K562 (cell line): ENCODE measurements around the gene TMEM116. TPM values are rescaled to one million over a fixed set of nuclear protein-coding genes. Genes with fewer than 3 reads are reported as not detected.

Source experiments
- ATAC-seq: fragments of 200-7000 bp; cut with Tn5 transposase; 3 replicates; pipeline ENCODE4 v1.9.1; 2020; ENCODE audit warnings: moderate library complexity
- BruUV-seq: library from RNA; stranded (reverse); fragments of 400-500 nt; replicated peaks from 2 replicates; lab custom pipeline; 2021; lab: Mats Ljungman, UMichigan
- CTCF ChIA-PET: fragments of 300-600 bp; formaldehyde crosslinking; extraction: SDS; loops from one replicate; lab custom pipeline; 2021; ENCODE audit warnings: low intra/inter-chr PET ratio; lab: Yijun Ruan, JAX
- POLR2A ChIA-PET: fragments of 300-600, 350-650 bp; sonication (Branson Sonifier 250); formaldehyde crosslinking; extraction: SDS; loops from one replicate; lab custom pipeline; 2021; ENCODE audit warnings: antibody characterized with exemption, inconsistent platforms; lab: Yijun Ruan, JAX
- DNase-seq, 4 experiments: peaks; one replicate each; pipeline versions ENCODE4 v3.0.0 to v3.0.0-alpha.2; 2011 to 2018; ENCODE audit warnings: low spot score in 3 of 4, mixed read lengths in 3 of 4; ENCODE audit errors: extremely low read depth in 1 of 4
- FAIRE-seq: peaks from 2 replicates; lab custom pipeline; 2011; peaks lifted over from hg19 to GRCh38; lab: Jason Lieb, UNC
- H2AFZ ChIP-seq: 2 replicates; pipeline ENCODE4 v1.6.0; 2011; ENCODE audit warnings: low read depth, low read length, control low read depth, inconsistent platforms
- H3K27ac ChIP-seq: fragments of 200-600 bp; 3 replicates; pipeline ENCODE4 v1.8.0; 2011; ENCODE audit warnings: low read depth, mild to moderate bottlenecking, control low read depth, inconsistent platforms, low read length, moderate library complexity, mixed read lengths; ENCODE audit errors: extremely low read depth
- H3K27me3 ChIP-seq, 2 experiments: fragments of 300-600 bp in 1 of 2; 2 replicates in 1 of 2; 3 replicates in 1 of 2; pipeline versions ENCODE4 v1.6.0 to v1.8.0; 2011; ENCODE audit warnings: inconsistent platforms in 2 of 2, low read length in 2 of 2, mild to moderate bottlenecking in 1 of 2, mixed read lengths in 1 of 2, moderate library complexity in 1 of 2; ENCODE audit not compliant: control insufficient read depth in 2 of 2, insufficient read depth in 2 of 2
- H3K36me3 ChIP-seq: fragments of 300-600 bp; 3 replicates; pipeline ENCODE4 v1.8.0; 2011; ENCODE audit warnings: mild to moderate bottlenecking, low read length, inconsistent platforms; ENCODE audit not compliant: control insufficient read depth, insufficient read depth
- H3K4me1 ChIP-seq, 2 experiments: fragments of 200-600 bp in 1 of 2; replicated peaks in 1 of 2; 2 replicates in 1 of 2; 3 replicates in 1 of 2; pipeline versions ENCODE4 v1.5.1 to v1.8.0; 2011; ENCODE audit warnings: inconsistent platforms in 2 of 2, low read length in 2 of 2, mild to moderate bottlenecking in 1 of 2, mixed read lengths in 1 of 2, moderate library complexity in 1 of 2; ENCODE audit not compliant: control insufficient read depth in 2 of 2, insufficient read depth in 2 of 2
- H3K4me2 ChIP-seq: 2 replicates; pipeline ENCODE4 v1.6.1; 2011; ENCODE audit warnings: low read length, control low read depth, inconsistent platforms, mixed read lengths; ENCODE audit not compliant: insufficient read depth
- H3K4me3 ChIP-seq: fragments of 200-600 bp; sonication (generic), shearing (Covaris generic); 2 replicates; pipeline ENCODE4 v1.5.1; 2016; ENCODE audit warnings: control low read depth, inconsistent platforms
- H3K79me2 ChIP-seq: fragments of 200-600 bp; 3 replicates; pipeline ENCODE4 v1.8.0; 2011; ENCODE audit warnings: low read length, inconsistent platforms; ENCODE audit not compliant: control insufficient read depth, insufficient read depth
- H3K9ac ChIP-seq, 2 experiments: 2 replicates each; pipeline versions ENCODE4 v1.6.0 to v1.6.1; 2011; ENCODE audit warnings: low read depth in 2 of 2, low read length in 2 of 2, control low read depth in 1 of 2, inconsistent platforms in 1 of 2, mild to moderate bottlenecking in 1 of 2, mixed read lengths in 1 of 2; ENCODE audit not compliant: insufficient read depth in 1 of 2
- H3K9me1 ChIP-seq: one replicate; pipeline ENCODE4 v1.6.0; 2011; ENCODE audit warnings: inconsistent platforms, mild to moderate bottlenecking, low read length, moderate library complexity; ENCODE audit not compliant: control insufficient read depth, insufficient read depth
- H3K9me3 ChIP-seq: replicated peaks from 2 replicates; pipeline ENCODE4 v1.5.1; 2011; ENCODE audit warnings: low read depth, low read length, inconsistent platforms; ENCODE audit not compliant: control insufficient read depth, insufficient read depth
- H4K20me1 ChIP-seq: replicated peaks from 2 replicates; pipeline ENCODE4 v1.6.1; 2011; ENCODE audit warnings: low read length, inconsistent platforms, mixed read lengths; ENCODE audit not compliant: control insufficient read depth, insufficient read depth
- BACH1 ChIP-seq: fragments of 200-800 bp; sonication (Bioruptor generic); IDR thresholded peaks from 2 replicates; pipeline ENCODE4 v1.6.1; 2016; ENCODE audit warnings: missing genetic modification characterization, missing compliant biosample characterization
- DEAF1 ChIP-seq: fragments of 450-650 bp; formaldehyde crosslinking; IDR thresholded peaks from 2 replicates; pipeline ENCODE4 v1.4.0; 2020; ENCODE audit warnings: mild to moderate bottlenecking, moderate library complexity
- NFIX ChIP-seq: fragments of 250-450 bp; sonication (Bioruptor Pico); IDR thresholded peaks from 2 replicates; pipeline ENCODE4 v1.4.0; 2020; ENCODE audit warnings: low read depth, mild to moderate bottlenecking, moderate library complexity
- PHF20 ChIP-seq: fragments of 450-650 bp; IDR thresholded peaks from 2 replicates; pipeline ENCODE4 v1.6.1; 2018; ENCODE audit not compliant: partially characterized antibody
- POLR2B ChIP-seq: fragments of 450-650 bp; IDR thresholded peaks from 2 replicates; pipeline ENCODE4 v1.6.1; 2018; ENCODE audit warnings: low read depth; ENCODE audit not compliant: partially characterized antibody
- PPARD ChIP-seq: fragments of 250-450 bp; sonication (Bioruptor Pico); IDR thresholded peaks from 2 replicates; pipeline ENCODE4 v1.8.0; 2022; ENCODE audit warnings: inconsistent platforms, mild to moderate bottlenecking, moderate library complexity
- SREBF1 ChIP-seq: fragments of 150-350 bp; IDR thresholded peaks from 2 replicates; pipeline ENCODE4 v1.6.1; 2014; ENCODE audit warnings: antibody characterized with exemption, low read depth, low read length, borderline replicate concordance
- ZNF277 ChIP-seq: fragments of 250-450 bp; sonication (Bioruptor Pico); IDR thresholded peaks from 2 replicates; pipeline ENCODE4 v1.8.0; 2022; ENCODE audit warnings: inconsistent platforms, mild to moderate bottlenecking, moderate library complexity, borderline replicate concordance
- ZNF766 ChIP-seq: fragments of 200-800 bp; sonication (Bioruptor generic); conservative IDR thresholded peaks from 2 replicates; pipeline ENCODE4 v1.6.1; 2016; ENCODE audit warnings: missing genetic modification characterization, missing compliant biosample characterization
- WGBS: fragments of 100-300 bp; shearing (Covaris generic); methylation state at CpG from one replicate; pipeline ENCODE4 v1.1.6; 2016; ENCODE audit warnings: low coverage, mixed read lengths; ENCODE audit not compliant: insufficient coverage; ENCODE audit errors: missing lambda C conversion rate; 5-methylcytosine and 5-hydroxymethylcytosine counted together
- in situ Hi-C: fragments of 300-500 bp; cut with MboI; formaldehyde crosslinking; loops from 4 replicates; pipeline ENCODE4 v1.15.0; 2018; ENCODE audit warnings: inconsistent platforms, mixed read lengths
- intact Hi-C: fragments of 100-400 bp; cut with micrococcal nuclease; formaldehyde crosslinking; loops from 2 replicates; pipeline ENCODE4 v1.14.2; 2022
- polyA plus RNA-seq, 8 experiments: library from polyadenylated mRNA; depleted of rRNA in 4 of 8; stranded (reverse) in 5 of 8; unstranded in 3 of 8; fragments of >200 nt; fragmentation: Nextera tagmentation in 2 of 8; fragmentation: Illumina TruSeq in 1 of 8; extraction: Ambion mirVana in 2 of 8; extraction: Trizol in 1 of 8; gene quantifications; 2 replicates each; pipeline versions ENCODE4 v1.2.1 to v1.2.3, GENCODE V29; 2011 to 2014; ENCODE audit warnings: inconsistent platforms in 1 of 8, missing spikeins in 1 of 8
- total RNA-seq, 7 experiments: library from RNA; depleted of rRNA in 6 of 7; stranded (reverse); fragments of >200 nt in 6 of 7; fragmentation: Illumina TruSeq in 2 of 7; extraction: Trizol in 2 of 7; gene quantifications; 2 replicates each; pipeline versions ENCODE4 v1.2.1 to v1.2.3, GENCODE V29; 2011 to 2021; ENCODE audit warnings: low replicate concordance in 1 of 7

TMEM116 gene
- total and polyA plus RNA-seq, 9 of the 15 experiments (the other 6 are each of a cell fraction or from before 2014, with no cell fraction given) = 5.2 to 78.6 (median 13.9) TPM

- H3K79me2 ChIP-seq = no peaks in the 10 kb centered on the region
- POLR2A ChIA-PET = interaction anchor here (0.7 kb wide), 1 partner anchor 10 kb away, joined by 3 read pairs; no protein-coding TSS in a partner anchor
- H3K9me1 ChIP-seq = peaks cover 2% of the 10 kb centered on the region
- H4K20me1 ChIP-seq = no peaks in the 10 kb centered on the region
- no peaks in the 10 kb centered on the region for H3K27me3 ChIP-seq
- no peak overlapping the region for H3K27ac ChIP-seq
- H3K4me2 ChIP-seq = no peak overlapping the region
- H3K9ac ChIP-seq = no peak overlapping the region
- in situ Hi-C loops = no loop called here
- H3K36me3 ChIP-seq = peaks cover 94% of the 10 kb centered on the region
- DNase-seq (no peak), FAIRE-seq (no peak), ATAC-seq (no peak)
- no TSS peak for BruUV-seq
- CTCF ChIA-PET = no interaction called here
- no peak overlapping the region for H3K4me3 ChIP-seq
- H3K4me1 ChIP-seq = no peaks in the 10 kb centered on the region
- 83% methylated on average over 7 of the region's 7 CpGs for WGBS
- TF ChIP-seq POLR2B = no peak
- TF ChIP-seq NFIX (CRISPR knock-in tag) = no peak
- TF ChIP-seq ZNF766 = no peak
- no peak for TF ChIP-seq PPARD (CRISPR knock-in tag)
- TF ChIP-seq ZNF277 = no peak
- no peak for TF ChIP-seq BACH1 (tag)
- no peak for TF ChIP-seq PHF20
- TF ChIP-seq SREBF1 = no peak
- no peak for TF ChIP-seq DEAF1 (CRISPR knock-in tag)
- intact Hi-C loops = no loop called here
- H3K9me3 ChIP-seq = no peaks in the 10 kb centered on the region
- no peak overlapping the region for H2AFZ ChIP-seq
These were observed 126.1 kb downstream of the TMEM116 start for GRCh38 chr12:111886662-111887545.
